Esophagus muscularis mucosa (tissue), 4 donors: ENCODE data around the gene SLC16A2. TPM values are rescaled to one million over a fixed set of nuclear protein-coding genes. Genes with fewer than 3 reads are reported as not detected.

Experiments used
- DNase-seq: peaks from one replicate; pipeline ENCODE4 v3.0.0-alpha.2; 2017; ENCODE audit errors: extremely low spot score
- H3K27ac ChIP-seq, 4 donors: fragments of 200-600 bp; sonication (generic); replicated peaks in 1 of 4; 1 replicate in 3 of 4; 2 replicates in 1 of 4; pipeline ENCODE4 v1.5.1; 2016 to 2019; ENCODE audit warnings: mild to moderate bottlenecking in 1 of 4
- H3K27me3 ChIP-seq, 4 donors: fragments of 200-600 bp; sonication (generic); one replicate each; pipeline versions ENCODE4 v1.5.1 to v1.6.0; 2016 to 2019
- H3K36me3 ChIP-seq, 4 donors: fragments of 200-600 bp; sonication (generic); one replicate each; pipeline ENCODE4 v1.5.1; 2016 to 2019
- H3K4me1 ChIP-seq, 4 donors: fragments of 200-600 bp; sonication (generic); one replicate each; pipeline ENCODE4 v1.5.1; 2016 to 2019
- H3K4me3 ChIP-seq, 4 donors: fragments of 200-600 bp; sonication (generic); 1 replicate in 2 of 4; 2 replicates in 2 of 4; pipeline ENCODE4 v1.5.1; 2016 to 2019; ENCODE audit warnings: mild to moderate bottlenecking in 4 of 4, moderate library complexity in 1 of 4
- H3K9me3 ChIP-seq, 4 donors: fragments of 200-600 bp; sonication (generic); 1 replicate in 3 of 4; 2 replicates in 1 of 4; pipeline ENCODE4 v1.5.1; 2016 to 2019
- CTCF ChIP-seq, 3 experiments: fragments of 200-600 bp in 2 of 3; fragments of 450-650 bp in 1 of 3; sonication (generic) in 2 of 3; IDR thresholded peaks; one replicate each; pipeline ENCODE4 v1.5.1; 2017 to 2019; ENCODE audit warnings: antibody characterized with exemption in 3 of 3, mild to moderate bottlenecking in 2 of 3, moderate library complexity in 1 of 3
- EP300 ChIP-seq: sonication (generic); formaldehyde crosslinking; IDR thresholded peaks from one replicate; pipeline ENCODE4 v1.6.1; 2017; ENCODE audit warnings: antibody characterized with exemption
- POLR2A ChIP-seq: fragments of 450-650 bp; IDR thresholded peaks from one replicate; pipeline ENCODE4 v1.6.1; 2017; ENCODE audit warnings: antibody characterized with exemption, moderate library complexity, mild to moderate bottlenecking, low read depth
- POLR2AphosphoS5 ChIP-seq, 2 donors: sonication (generic); formaldehyde crosslinking; IDR thresholded peaks; one replicate each; pipeline ENCODE4 v1.6.1; 2017; ENCODE audit warnings: antibody characterized with exemption in 2 of 2
- WGBS: methylation state at CpG from one replicate; pipeline ENCODE4 v1.1.5; 2018; 5-methylcytosine and 5-hydroxymethylcytosine counted together
- intact Hi-C: fragments of 100-400 bp; cut with DNase I; formaldehyde crosslinking; loops from one replicate; pipeline ENCODE4 v1.15.1; 2023
- total RNA-seq, 4 donors: library from RNA; depleted of rRNA; stranded (reverse); fragments of >200 nt; gene quantifications; one replicate each; pipeline versions ENCODE4 v1.1.0 to v1.2.1, GENCODE V29; 2016

SLC16A2 gene
- total RNA-seq, 4 donors from 2014 or later: 7.3 to 13.7 (median 9.6) TPM

GRCh38 chrX:74490247-74490646 is 69.0 kb downstream of the SLC16A2 start:
- Histone ChIP-seq H3K4me3 (no peak overlapping the region), H3K27ac (no peak overlapping the region), H3K36me3 (no peaks in the 10 kb centered on the region), H3K27me3 (no peaks in the 10 kb centered on the region), H3K9me3 (no peaks in the 10 kb centered on the region), H3K4me1 (no peaks in the 10 kb centered on the region)
- TF ChIP-seq POLR2A: no peak
- TF ChIP-seq CTCF (IDR thresholded peaks at IDR 0.05): no peak
- TF ChIP-seq EP300: no peak
- no peak for DNase-seq
- intact Hi-C loops: no loop called here
- WGBS: 61% methylated on average over 1 of the region's 1 CpG

- TF ChIP-seq EP300: no peak
- no peak for TF ChIP-seq CTCF (IDR thresholded peaks at IDR 0.05)
- TF ChIP-seq POLR2AphosphoS5 (IDR thresholded peaks at IDR 0.05): no peak
- TF ChIP-seq POLR2A: no peak
- no peak overlapping the region for H3K27ac ChIP-seq
- no peak for DNase-seq
- H3K36me3 ChIP-seq: no peaks in the 10 kb centered on the region
- no peaks in the 10 kb centered on the region for H3K4me1 ChIP-seq
- H3K4me3 ChIP-seq: no peak overlapping the region
- intact Hi-C loops: no loop called here
- H3K9me3 ChIP-seq: no peaks in the 10 kb centered on the region
- 53% methylated on average over 3 of the region's 3 CpGs for WGBS
- H3K27me3 ChIP-seq: no peaks in the 10 kb centered on the region
These were observed 71.5 kb downstream of the SLC16A2 start for GRCh38 chrX:74492720-74493201.

GRCh38 chrX:74493806-74494205 is 72.5 kb downstream of the SLC16A2 start:
- no peak for DNase-seq
- no peak for TF ChIP-seq POLR2A
- no peak for TF ChIP-seq EP300
- no peak for TF ChIP-seq CTCF (IDR thresholded peaks at IDR 0.05)
- TF ChIP-seq POLR2AphosphoS5 (IDR thresholded peaks at IDR 0.05): no peak
- H3K27ac ChIP-seq: no peak overlapping the region
- no peaks in the 10 kb centered on the region for H3K4me1 ChIP-seq
- no peaks in the 10 kb centered on the region for H3K36me3 ChIP-seq
- 54% methylated on average over 3 of the region's 3 CpGs for WGBS
- no peaks in the 10 kb centered on the region for H3K9me3 ChIP-seq
- no peak overlapping the region for H3K4me3 ChIP-seq
- no peaks in the 10 kb centered on the region for H3K27me3 ChIP-seq
- intact Hi-C loops: no loop called here

GRCh38 chrX:74498924-74499323 is 77.6 kb downstream of the SLC16A2 start:
- Histone ChIP-seq H3K27ac (no peak overlapping the region), H3K4me1 (no peaks in the 10 kb centered on the region), H3K27me3 (no peaks in the 10 kb centered on the region), H3K36me3 (no peaks in the 10 kb centered on the region), H3K9me3 (no peaks in the 10 kb centered on the region), H3K4me3 (no peak overlapping the region)
- TF ChIP-seq EP300 (no peak), POLR2AphosphoS5 (IDR thresholded peaks at IDR 0.05) (no peak), CTCF (IDR thresholded peaks at IDR 0.05) (no peak), POLR2A (no peak)
- DNase-seq: no peak
- intact Hi-C loops: no loop called here

GRCh38 chrX:74500067-74500466 is 78.8 kb downstream of the SLC16A2 start:
- Histone ChIP-seq H3K27ac (no peak overlapping the region), H3K36me3 (no peaks in the 10 kb centered on the region), H3K4me1 (no peaks in the 10 kb centered on the region), H3K9me3 (no peaks in the 10 kb centered on the region), H3K4me3 (no peak overlapping the region), H3K27me3 (no peaks in the 10 kb centered on the region)
- DNase-seq: no peak
- intact Hi-C loops: no loop called here
- 60% methylated on average over 2 of the region's 2 CpGs for WGBS
- TF ChIP-seq POLR2AphosphoS5 (IDR thresholded peaks at IDR 0.05): no peak
- TF ChIP-seq CTCF (IDR thresholded peaks at IDR 0.05): no peak
- no peak for TF ChIP-seq POLR2A
- no peak for TF ChIP-seq EP300
